ENCODE measurements around the gene PYCR2. TPM values are rescaled to one million over a fixed set of nuclear protein-coding genes. Genes with fewer than 3 reads are reported as not detected.

The PYCR2 gene
- total RNA-seq, 2 experiments from 2014 or later: 132 to 134 TPM

DNA sequence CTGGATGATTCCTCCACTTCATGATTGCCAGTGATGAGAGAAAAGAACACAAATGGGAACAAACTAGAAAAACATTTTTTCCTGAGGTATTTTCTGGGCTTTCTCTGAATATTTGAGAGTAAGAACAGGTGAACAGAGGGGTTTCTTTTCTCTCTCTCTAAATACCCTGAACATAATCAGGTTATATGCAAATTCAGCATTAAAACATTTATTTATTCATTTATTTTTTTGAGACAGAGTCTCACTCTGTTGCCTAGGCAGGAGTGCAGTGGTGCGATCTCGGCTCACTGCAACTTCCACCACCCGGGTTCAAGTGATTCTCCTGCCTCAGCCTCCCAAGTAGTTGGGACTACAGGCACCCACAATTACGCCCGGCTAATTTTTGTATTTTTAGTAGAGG is 22.8 kb upstream of the PYCR2 start:
- Mint-ChIP-seq H3K4me1 (ENCODE audit: low read depth) (peaks cover 5% of the 10 kb centered on the region), H3K27me3 (peaks cover 3% of the 10 kb centered on the region), H3K27ac (no peak overlapping the region), H3K4me3 (no peak overlapping the region), H3K9me3 (no peaks in the 10 kb centered on the region), H3K36me3 (ENCODE audit: low read depth) (no peaks in the 10 kb centered on the region)
- CTCF ChIA-PET: interaction anchor here (0.9 kb wide), 1 partner anchor 10 kb away, joined by 3 read pairs; no protein-coding TSS in a partner anchor
- intact Hi-C loops (cut with micrococcal nuclease): no loop called here
- no peak for ATAC-seq
- DNase-seq: no peak
- POLR2A ChIA-PET: no interaction called here
- TF ChIP-seq, protein P1, sequence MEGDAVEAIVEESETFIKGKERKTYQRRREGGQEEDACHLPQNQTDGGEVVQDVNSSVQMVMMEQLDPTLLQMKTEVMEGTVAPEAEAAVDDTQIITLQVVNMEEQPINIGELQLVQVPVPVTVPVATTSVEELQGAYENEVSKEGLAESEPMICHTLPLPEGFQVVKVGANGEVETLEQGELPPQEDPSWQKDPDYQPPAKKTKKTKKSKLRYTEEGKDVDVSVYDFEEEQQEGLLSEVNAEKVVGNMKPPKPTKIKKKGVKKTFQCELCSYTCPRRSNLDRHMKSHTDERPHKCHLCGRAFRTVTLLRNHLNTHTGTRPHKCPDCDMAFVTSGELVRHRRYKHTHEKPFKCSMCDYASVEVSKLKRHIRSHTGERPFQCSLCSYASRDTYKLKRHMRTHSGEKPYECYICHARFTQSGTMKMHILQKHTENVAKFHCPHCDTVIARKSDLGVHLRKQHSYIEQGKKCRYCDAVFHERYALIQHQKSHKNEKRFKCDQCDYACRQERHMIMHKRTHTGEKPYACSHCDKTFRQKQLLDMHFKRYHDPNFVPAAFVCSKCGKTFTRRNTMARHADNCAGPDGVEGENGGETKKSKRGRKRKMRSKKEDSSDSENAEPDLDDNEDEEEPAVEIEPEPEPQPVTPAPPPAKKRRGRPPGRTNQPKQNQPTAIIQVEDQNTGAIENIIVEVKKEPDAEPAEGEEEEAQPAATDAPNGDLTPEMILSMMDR (IDR thresholded peaks at IDR 0.05): no peak

DNA sequence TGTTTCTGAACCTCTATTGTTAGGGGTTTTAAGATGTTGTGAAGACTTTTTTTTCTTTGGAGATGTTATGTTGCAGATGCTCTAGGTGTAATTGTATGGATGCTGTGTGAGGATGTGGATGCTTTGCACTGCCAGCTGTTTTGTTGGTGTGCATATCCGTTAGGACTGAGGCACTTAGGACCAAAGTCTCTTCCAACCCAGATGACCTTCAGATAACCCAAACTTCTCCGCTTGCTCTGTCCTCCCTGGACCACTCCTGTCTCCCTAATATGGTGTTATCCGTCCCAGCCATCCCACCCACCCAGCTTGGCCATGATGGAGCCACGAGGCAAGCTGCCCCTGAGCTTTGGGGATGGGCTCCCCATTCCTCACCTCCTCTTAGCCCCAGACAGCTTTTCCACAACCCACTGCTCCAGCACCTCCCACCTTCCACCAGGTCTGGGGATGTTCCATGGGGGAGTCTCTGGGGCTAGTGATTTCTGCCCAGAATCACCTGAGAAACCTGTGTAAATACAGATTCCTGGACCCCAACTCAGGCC is 22.1 kb upstream of the PYCR2 start:
- no peak for ATAC-seq
- peaks cover 5% of the 10 kb centered on the region for H3K4me1 Mint-ChIP-seq (ENCODE audit: low read depth)
- H3K27me3 Mint-ChIP-seq: no peaks in the 10 kb centered on the region
- intact Hi-C loops (cut with micrococcal nuclease): no loop called here
- no peak overlapping the region for H3K27ac Mint-ChIP-seq
- no peaks in the 10 kb centered on the region for H3K36me3 Mint-ChIP-seq (ENCODE audit: low read depth)
- no peak overlapping the region for H3K4me3 Mint-ChIP-seq
- CTCF ChIA-PET: interaction anchor here (0.9 to 2.6 kb wide), 3 partner anchors 9 to 471 kb away, joined by 4 to 14 read pairs (median 9); no protein-coding TSS in a partner anchor
- DNase-seq: no peak
- TF ChIP-seq, protein P1 (IDR thresholded peaks at IDR 0.05): no peak
- H3K9me3 Mint-ChIP-seq: no peaks in the 10 kb centered on the region
- POLR2A ChIA-PET: interaction anchor here (1.0 to 1.3 kb wide), 2 partner anchors 64 to 168 kb away, joined by 3 to 4 read pairs; partner anchors contain the start of genes SRP9 and TMEM63A

DNA sequence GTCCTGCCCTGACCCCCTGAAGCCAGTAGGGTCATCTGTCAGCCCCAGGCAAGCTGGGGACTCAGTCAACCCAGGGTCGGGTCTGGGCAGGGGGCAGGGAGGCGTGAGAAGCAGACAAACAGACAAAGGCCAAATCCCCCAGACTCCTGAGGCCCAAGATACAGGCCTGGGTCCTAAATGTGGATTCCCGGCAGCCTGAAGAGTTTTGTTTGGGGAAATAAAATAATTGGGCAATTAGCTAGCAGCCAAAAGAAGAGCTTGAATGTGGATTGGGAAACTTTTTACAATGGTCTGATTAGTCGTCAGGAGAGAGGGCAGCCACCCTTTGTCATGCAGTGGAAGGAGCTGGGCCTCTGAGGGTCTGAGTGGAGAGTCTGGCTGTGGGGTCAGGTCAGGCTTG is 21.5 kb upstream of the PYCR2 start:
- ATAC-seq (no peak), DNase-seq (no peak)
- intact Hi-C loops (cut with micrococcal nuclease): no loop called here
- POLR2A ChIA-PET: interaction anchor here (0.6 to 1.3 kb wide), 3 partner anchors 63 to 342 kb away, joined by 3 to 4 read pairs (median 3); partner anchors contain the start of genes SRP9 and TMEM63A
- TF ChIP-seq, protein P1 (IDR thresholded peaks at IDR 0.05): no peak
- Mint-ChIP-seq H3K4me3 (no peak overlapping the region), H3K27ac (no peak overlapping the region), H3K36me3 (ENCODE audit: low read depth) (no peaks in the 10 kb centered on the region), H3K9me3 (no peaks in the 10 kb centered on the region), H3K4me1 (ENCODE audit: low read depth) (peaks cover 5% of the 10 kb centered on the region), H3K27me3 (no peaks in the 10 kb centered on the region)
- CTCF ChIA-PET: interaction anchor here (0.9 to 2.6 kb wide), 3 partner anchors 10 to 471 kb away, joined by 4 to 14 read pairs (median 9); no protein-coding TSS in a partner anchor

DNA sequence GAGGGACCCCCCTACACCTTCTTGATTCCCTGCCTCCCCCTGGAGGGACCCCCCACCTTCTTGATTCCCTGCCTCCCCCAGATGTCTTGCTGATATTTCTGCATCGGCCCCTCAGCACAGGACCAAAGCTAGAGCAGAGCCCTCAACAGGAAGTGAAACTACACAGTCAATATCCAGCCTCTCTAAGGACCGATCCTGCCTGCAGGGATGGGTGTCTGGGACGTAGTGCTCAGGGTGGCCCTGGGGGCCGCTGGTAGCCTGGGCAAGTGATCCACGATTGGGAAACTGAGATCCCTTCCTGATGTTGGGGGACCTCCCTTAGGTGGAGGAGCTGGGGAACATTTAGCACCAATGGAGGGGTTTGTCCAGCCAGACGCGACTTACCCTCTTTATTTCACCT is 20.9 kb upstream of the PYCR2 start:
- peak; percentile 60 for ATAC-seq
- intact Hi-C loops (cut with micrococcal nuclease): no loop called here
- peaks cover 5% of the 10 kb centered on the region for H3K4me1 Mint-ChIP-seq (ENCODE audit: low read depth)
- H3K27me3 Mint-ChIP-seq: no peaks in the 10 kb centered on the region
- POLR2A ChIA-PET: interaction anchor here (0.6 to 1.3 kb wide), 5 partner anchors 10 to 341 kb away, joined by 3 to 5 read pairs (median 4); partner anchors contain the start of genes SRP9 and TMEM63A
- no peaks in the 10 kb centered on the region for H3K9me3 Mint-ChIP-seq
- CTCF ChIA-PET: interaction anchor here (2.3 to 2.6 kb wide), 2 partner anchors 11 to 18 kb away, joined by 9 to 14 read pairs; no protein-coding TSS in a partner anchor
- TF ChIP-seq, protein P1 (IDR thresholded peaks at IDR 0.05): no peak
- no peak overlapping the region for H3K27ac Mint-ChIP-seq
- DNase-seq: no peak
- H3K4me3 Mint-ChIP-seq: no peak overlapping the region
- no peaks in the 10 kb centered on the region for H3K36me3 Mint-ChIP-seq (ENCODE audit: low read depth)

DNA sequence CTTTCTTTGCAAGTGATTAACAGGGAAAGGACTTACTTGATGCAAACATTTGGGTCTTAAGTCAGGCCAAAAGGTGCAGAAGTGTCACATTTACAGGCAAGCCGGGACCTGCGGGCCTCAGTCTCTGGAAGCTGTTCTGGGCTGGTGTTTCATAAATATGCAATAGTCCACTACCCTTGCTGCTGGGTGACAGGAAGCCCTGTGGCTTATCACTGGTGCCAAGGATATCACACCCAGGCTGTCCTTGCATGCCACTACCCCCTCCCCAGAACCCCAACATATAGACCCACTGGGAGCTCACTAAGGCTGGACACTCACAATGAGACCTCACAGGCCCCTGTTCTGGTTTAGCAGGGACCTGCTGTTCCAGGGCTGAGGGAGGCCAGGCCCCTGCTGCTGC is 20.3 kb upstream of the PYCR2 start:
- Mint-ChIP-seq H3K27ac (no peak overlapping the region), H3K4me3 (no peak overlapping the region), H3K36me3 (ENCODE audit: low read depth) (no peaks in the 10 kb centered on the region), H3K27me3 (no peaks in the 10 kb centered on the region), H3K4me1 (ENCODE audit: low read depth) (peaks cover 5% of the 10 kb centered on the region), H3K9me3 (no peaks in the 10 kb centered on the region)
- ATAC-seq (no peak), DNase-seq (no peak)
- POLR2A ChIA-PET: interaction anchor here (1.2 kb wide), 1 partner anchor 9 kb away, joined by 4 read pairs; no protein-coding TSS in a partner anchor
- CTCF ChIA-PET: interaction anchor here (2.3 to 2.6 kb wide), 2 partner anchors 11 to 18 kb away, joined by 9 to 14 read pairs; no protein-coding TSS in a partner anchor
- intact Hi-C loops (cut with micrococcal nuclease): no loop called here
- TF ChIP-seq, protein P1 (IDR thresholded peaks at IDR 0.05): no peak

Measured in activated CD8-positive, alpha-beta T cell treated with anti-CD3 and anti-CD28 coated beads for 36 hours (primary cell).